GM12864 (cell line): Measurements from ENCODE around the gene GDF15.
A peak's percentile ranks its signal among the peaks of the same experiment; 100 is the strongest.

ENCODE experiments used
- DNase-seq: peaks from one replicate; pipeline ENCODE4 v3.0.0-alpha.2; 2011; ENCODE audit warnings: low read depth
- H3K4me3 ChIP-seq: 2 replicates; pipeline ENCODE4 v1.5.1; 2011; ENCODE audit warnings: mild to moderate bottlenecking, low read depth, low read length, control low read depth
- CTCF ChIP-seq: IDR thresholded peaks from 2 replicates; pipeline ENCODE4 v1.5.1; 2011; ENCODE audit warnings: low read depth, mild to moderate bottlenecking, moderate library complexity, low read length, control low read depth, inconsistent platforms; ENCODE audit errors: missing control alignments

The GDF15 gene

GRCh38 chr19:18435178-18435841 is 49.4 kb downstream of the GDF15 start:
- H3K4me3 ChIP-seq: no peak overlapping the region
- no peak for TF ChIP-seq CTCF
- DNase-seq: no peak

GRCh38 chr19:18435842-18436670 is 50.1 kb downstream of the GDF15 start:
- no peak overlapping the region for H3K4me3 ChIP-seq
- no peak for DNase-seq
- TF ChIP-seq CTCF: no peak

GRCh38 chr19:18436671-18437490 is 50.9 kb downstream of the GDF15 start:
- TF ChIP-seq CTCF: no peak
- H3K4me3 ChIP-seq: peak overlapping the region; percentile 46
- no peak for DNase-seq

- DNase-seq: no peak
- H3K4me3 ChIP-seq: peak within 1 kb of the TSS; percentile 53
- no peak for TF ChIP-seq CTCF
These were observed 51.8 kb downstream of the GDF15 start, which contains the start of gene ISYNA1 for GRCh38 chr19:18437491-18438330. Gene ISYNA1 (minus strand): TSS chr19:18438133. CDS start chr19:18437979, 154 bp downstream.

- no peak for DNase-seq
- no peak overlapping the region for H3K4me3 ChIP-seq
- TF ChIP-seq CTCF: no peak
These were observed 52.5 kb downstream of the GDF15 start for GRCh38 chr19:18438331-18439024.
